Omental fat pad (tissue), 4 donors: ENCODE data around the gene SERPINA5. TPM values are rescaled to one million over a fixed set of nuclear protein-coding genes. Genes with fewer than 3 reads are reported as not detected.
"Not testable (repeated sequence)": the region's sequence is repeated elsewhere in the genome, so short reads cannot be mapped to it uniquely, and the experiment has no call there.

Experiments used
- ATAC-seq: fragments of 150-250 bp; one replicate; pipeline ENCODE4 v1.9.1; 2016; ENCODE audit warnings: mild to moderate bottlenecking, moderate library complexity; ENCODE audit not compliant: low FRiP score
- DNase-seq: peaks from one replicate; pipeline ENCODE4 v3.0.0-alpha.2; 2019; ENCODE audit warnings: low spot score
- total RNA-seq, 4 donors: library from RNA; depleted of rRNA; stranded (reverse); fragments of >200 nt; gene quantifications; one replicate each; pipeline ENCODE4 v1.1.0, GENCODE V29; 2016
- TF ChIP-seq, protein P1 (sequence below), 3 donors: fragments of 450-650 bp; IDR thresholded peaks; one replicate each; pipeline ENCODE4 v1.5.1; 2016 to 2017; ENCODE audit warnings: antibody characterized with exemption in 3 of 3, mild to moderate bottlenecking in 3 of 3, moderate library complexity in 2 of 3

The SERPINA5 gene
- total RNA-seq, 4 donors from 2014 or later: 0.24 to 4.3 (median 0.48) TPM

DNA sequence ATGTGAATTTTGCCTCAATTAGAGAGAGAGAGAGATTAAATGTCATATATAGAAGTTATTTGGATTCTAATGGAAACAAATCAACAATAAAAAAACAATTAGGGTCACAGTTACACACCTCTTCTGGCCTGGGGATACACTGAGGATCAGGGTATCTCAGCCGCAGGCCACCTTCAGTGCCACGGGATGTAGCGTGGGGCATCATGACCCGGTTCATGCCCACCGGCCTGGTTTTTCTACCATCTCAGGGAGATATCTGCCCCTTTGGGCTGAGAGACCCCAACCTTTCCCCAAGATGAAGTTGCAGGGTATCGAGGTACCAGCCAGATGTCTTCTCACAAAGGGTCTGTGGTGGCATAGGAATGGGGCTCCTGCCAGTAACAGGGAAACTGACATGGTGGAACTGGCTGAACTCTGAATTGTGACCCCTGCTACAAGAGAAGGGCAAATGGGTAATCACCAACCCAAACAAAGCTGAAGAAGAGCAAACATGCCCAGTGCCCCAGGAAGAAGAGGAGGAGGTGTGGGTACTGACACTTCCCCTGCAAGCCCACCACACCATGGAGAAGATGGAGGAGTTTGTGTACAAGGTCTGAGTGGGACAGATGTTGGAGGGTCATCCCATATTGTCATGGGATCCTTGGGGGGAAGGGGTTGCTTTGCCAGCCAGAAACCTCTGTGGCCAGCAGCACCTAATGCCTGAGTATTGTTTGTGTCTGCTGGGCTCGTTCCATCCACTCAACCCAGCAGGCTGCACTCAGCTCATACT, 50.5 kb downstream of the SERPINA5 start:
- TF ChIP-seq, protein P1, sequence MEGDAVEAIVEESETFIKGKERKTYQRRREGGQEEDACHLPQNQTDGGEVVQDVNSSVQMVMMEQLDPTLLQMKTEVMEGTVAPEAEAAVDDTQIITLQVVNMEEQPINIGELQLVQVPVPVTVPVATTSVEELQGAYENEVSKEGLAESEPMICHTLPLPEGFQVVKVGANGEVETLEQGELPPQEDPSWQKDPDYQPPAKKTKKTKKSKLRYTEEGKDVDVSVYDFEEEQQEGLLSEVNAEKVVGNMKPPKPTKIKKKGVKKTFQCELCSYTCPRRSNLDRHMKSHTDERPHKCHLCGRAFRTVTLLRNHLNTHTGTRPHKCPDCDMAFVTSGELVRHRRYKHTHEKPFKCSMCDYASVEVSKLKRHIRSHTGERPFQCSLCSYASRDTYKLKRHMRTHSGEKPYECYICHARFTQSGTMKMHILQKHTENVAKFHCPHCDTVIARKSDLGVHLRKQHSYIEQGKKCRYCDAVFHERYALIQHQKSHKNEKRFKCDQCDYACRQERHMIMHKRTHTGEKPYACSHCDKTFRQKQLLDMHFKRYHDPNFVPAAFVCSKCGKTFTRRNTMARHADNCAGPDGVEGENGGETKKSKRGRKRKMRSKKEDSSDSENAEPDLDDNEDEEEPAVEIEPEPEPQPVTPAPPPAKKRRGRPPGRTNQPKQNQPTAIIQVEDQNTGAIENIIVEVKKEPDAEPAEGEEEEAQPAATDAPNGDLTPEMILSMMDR (IDR thresholded peaks at IDR 0.05): no peak
- DNase-seq (no peak), ATAC-seq (no peak)

- ATAC-seq: no peak
- TF ChIP-seq, protein P1 (IDR thresholded peaks at IDR 0.05): no peak
- DNase-seq: no peak
Measured at GRCh38 chr14:94632305-94632590, 51.0 kb downstream of the SERPINA5 start.

- DNase-seq: no peak
- ATAC-seq: no peak
- TF ChIP-seq, protein P1 (IDR thresholded peaks at IDR 0.05): no peak
Measured at GRCh38 chr14:94633121-94633520, 51.9 kb downstream of the SERPINA5 start.

DNA sequence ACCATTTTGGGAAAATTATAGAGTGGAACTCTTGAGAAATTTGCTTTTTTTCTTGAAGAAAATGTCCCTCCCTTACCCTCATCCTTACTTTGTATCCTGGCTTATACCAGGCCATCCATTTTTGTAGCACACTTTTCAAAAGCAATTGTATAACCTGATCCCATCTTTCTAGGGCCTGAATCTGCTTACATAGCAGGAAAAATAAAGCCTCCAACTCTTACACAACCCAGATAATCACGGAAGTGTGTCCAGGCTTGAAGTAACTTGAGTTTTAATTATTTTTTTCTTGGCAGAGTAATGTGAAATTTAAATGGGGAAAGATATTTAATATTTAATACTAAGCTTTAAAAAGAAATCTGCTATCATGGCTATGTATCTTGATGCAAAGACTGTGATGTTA, 53.9 kb downstream of the SERPINA5 start:
- DNase-seq: no peak
- TF ChIP-seq, protein P1 (IDR thresholded peaks at IDR 0.05): no peak
- no peak for ATAC-seq

GRCh38 chr14:94636744-94637412, 55.7 kb downstream of the SERPINA5 start:
- ATAC-seq: no peak
- TF ChIP-seq, protein P1 (IDR thresholded peaks at IDR 0.05): no peak
- DNase-seq: no peak

DNA sequence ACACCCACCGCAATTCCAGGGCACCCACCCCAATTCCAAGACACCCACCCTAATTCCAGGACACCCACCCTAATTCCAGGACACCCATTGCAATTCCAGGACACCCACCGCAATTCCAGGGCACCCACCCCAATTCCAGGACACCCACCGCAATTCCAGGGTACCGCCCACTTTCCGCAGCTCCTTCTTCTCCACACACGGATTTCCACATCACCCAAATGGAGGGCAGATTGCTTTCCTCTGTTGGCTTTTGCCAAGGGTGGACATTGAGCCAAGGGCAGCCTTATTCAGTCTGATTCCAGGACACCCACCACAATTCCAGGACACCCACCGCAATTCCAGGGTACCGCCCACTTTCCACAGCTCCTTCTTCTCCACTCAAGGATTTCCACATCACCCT, 56.6 kb downstream of the SERPINA5 start:
- ATAC-seq, DNase-seq: not testable (repeated sequence)

GRCh38 chr14:94638339-94638738, 57.1 kb downstream of the SERPINA5 start:
- no peak for ATAC-seq
- DNase-seq: no peak
- TF ChIP-seq, protein P1 (IDR thresholded peaks at IDR 0.05): no peak
